ENCODE data around the gene SPACDR.
"Not testable (repeated sequence)": the region's sequence is repeated elsewhere in the genome, so short reads cannot be mapped to it uniquely, and the experiment has no call there.

DNA sequence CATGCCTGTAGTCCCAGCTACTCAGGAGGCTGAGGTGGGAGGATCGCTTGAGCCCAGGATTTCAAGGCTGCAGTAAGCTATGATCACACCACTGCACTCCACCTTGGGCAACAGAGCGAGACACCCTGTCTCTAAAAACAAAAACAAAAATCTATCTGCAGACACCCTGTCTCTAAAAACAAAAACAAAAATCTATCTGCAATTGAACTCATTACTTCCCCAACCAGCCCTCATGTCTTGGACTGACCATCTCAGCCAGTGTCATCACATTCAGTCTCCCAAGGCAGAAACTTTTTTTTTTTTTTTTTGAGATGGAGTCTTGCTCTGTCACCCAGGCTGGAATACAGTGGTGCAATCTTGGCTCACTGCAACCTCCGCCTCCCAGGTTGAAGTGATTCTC lies 40.0 kb upstream of the SPACDR start:
- TF ChIP-seq, protein P1, sequence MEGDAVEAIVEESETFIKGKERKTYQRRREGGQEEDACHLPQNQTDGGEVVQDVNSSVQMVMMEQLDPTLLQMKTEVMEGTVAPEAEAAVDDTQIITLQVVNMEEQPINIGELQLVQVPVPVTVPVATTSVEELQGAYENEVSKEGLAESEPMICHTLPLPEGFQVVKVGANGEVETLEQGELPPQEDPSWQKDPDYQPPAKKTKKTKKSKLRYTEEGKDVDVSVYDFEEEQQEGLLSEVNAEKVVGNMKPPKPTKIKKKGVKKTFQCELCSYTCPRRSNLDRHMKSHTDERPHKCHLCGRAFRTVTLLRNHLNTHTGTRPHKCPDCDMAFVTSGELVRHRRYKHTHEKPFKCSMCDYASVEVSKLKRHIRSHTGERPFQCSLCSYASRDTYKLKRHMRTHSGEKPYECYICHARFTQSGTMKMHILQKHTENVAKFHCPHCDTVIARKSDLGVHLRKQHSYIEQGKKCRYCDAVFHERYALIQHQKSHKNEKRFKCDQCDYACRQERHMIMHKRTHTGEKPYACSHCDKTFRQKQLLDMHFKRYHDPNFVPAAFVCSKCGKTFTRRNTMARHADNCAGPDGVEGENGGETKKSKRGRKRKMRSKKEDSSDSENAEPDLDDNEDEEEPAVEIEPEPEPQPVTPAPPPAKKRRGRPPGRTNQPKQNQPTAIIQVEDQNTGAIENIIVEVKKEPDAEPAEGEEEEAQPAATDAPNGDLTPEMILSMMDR (IDR thresholded peaks at IDR 0.05; ENCODE audit: low read depth, low read length) = not testable (repeated sequence)
- TF ChIP-seq EZH2phosphoT487 (IDR thresholded peaks at IDR 0.05; ENCODE audit: low read depth) = not testable (repeated sequence)

Measured in OCI-LY3 (cell line).